GM21825 (cell line): ENCODE data around the gene ERCC6L2.

ENCODE experiments used
- ATAC-seq: cut with Tn5 transposase; IDR thresholded peaks from one replicate; pipeline ENCODE4 v1.9.1; 2021; ENCODE audit warnings: mild to moderate bottlenecking, moderate library complexity; ENCODE audit not compliant: unreplicated experiment

ERCC6L2 gene

GRCh38 chr9:95977371-95977770, 101.9 kb downstream of the ERCC6L2 start:
- ATAC-seq = no peak

DNA sequence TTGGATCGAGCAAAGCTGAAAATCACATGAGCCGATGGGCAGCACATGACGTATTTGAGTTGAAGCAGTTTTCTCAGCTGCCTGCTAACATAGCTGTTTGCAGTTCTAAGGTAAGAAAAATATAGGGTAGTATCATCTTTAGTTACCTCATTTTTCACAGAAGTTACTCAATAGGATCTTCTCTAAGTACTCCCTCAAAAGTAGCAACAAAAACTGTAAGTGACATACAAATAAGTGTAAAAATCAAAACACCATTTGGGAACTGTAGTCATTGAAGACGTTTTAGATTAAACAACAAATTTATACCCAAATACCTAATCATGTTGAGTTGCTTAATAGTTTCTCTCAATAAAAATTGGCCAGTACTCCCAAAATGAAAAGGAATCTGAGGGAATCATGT, 102.6 kb downstream of the ERCC6L2 start:
- ATAC-seq = no peak

- no peak for ATAC-seq
Measured at GRCh38 chr9:95979446-95979845, 104.0 kb downstream of the ERCC6L2 start.

DNA sequence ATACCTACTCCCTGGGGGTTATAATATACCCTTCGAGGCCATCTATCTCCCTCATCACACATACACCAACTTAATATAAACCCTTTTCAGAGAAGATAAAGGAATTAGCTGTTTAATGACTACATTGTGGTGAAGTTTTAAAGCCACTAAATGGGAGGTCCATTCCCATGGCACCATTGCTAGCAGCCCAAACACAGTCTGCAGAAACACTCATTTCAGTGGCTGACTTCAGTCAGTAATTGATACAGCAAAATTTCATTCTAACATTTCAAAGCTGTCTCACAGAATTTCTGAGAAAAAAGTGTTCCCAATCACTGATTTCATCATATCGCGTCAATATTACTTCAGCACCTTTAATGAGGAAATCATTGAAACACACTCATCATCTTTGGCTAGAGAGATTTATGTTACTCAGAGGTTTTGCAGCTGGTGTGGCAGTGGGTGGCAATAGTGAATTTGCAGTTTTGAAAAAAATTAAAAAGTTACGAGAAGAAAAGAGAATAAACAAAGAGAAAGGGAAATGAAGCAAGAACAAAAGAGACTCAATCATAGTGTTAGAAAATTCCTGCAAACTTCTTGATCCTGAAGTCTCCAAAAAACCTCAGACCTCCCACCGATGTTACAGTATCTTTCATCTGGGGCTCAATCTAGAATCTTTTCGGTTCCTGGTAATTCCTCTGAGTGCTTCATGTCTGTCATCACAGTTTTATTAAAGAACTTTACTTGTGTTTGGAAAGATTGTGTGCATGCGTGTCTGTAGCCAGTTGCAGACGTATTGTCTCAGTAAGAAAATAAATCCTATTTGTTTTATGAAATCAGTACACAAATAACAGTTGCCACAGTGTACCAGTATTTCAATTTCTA, 105.0 kb downstream of the ERCC6L2 start:
- ATAC-seq = no peak

- no peak for ATAC-seq
Measured at GRCh38 chr9:95981761-95982390, 106.4 kb downstream of the ERCC6L2 start.

- no peak for ATAC-seq
Measured at GRCh38 chr9:95985440-95986055, 110.1 kb downstream of the ERCC6L2 start.

GRCh38 chr9:95989297-95989696, 113.8 kb downstream of the ERCC6L2 start:
- ATAC-seq = no peak

DNA sequence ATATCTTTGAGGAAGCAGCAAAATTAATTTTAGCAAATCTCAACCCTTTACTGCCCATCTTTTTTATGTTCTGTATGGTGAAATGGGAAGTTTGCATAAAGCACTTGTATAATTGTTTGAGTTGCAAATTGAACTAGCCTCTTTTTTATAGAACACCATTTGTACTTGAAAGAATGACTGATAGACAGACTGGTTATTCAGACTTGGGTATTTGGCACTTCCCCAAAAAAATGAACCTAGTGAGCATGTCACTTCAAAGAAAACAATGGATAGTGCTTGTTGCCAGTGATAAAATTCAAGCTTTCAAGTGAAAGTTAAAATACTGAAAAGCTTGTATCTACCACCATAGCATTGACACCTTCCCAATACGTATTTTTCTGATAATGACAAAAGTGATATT, 115.8 kb downstream of the ERCC6L2 start:
- no peak for ATAC-seq

DNA sequence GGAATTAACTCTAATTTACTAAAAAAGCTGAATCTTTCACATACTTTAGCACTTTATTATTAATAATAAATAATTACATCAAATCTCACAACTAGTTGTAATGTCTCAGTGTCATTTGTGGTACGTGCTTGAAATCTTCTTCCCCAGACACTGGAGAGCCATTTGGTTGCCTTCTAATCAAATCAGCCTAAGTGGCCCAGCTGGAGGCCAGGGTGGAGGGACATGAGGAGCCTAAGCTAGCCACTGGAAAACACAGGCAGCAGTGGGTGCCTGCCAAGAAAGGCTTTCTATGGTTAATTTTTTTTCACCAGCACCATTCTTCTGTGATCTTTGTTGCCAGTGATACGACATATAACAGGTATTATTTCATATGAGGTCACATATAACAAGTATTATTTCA, 117.0 kb downstream of the ERCC6L2 start:
- no peak for ATAC-seq

DNA sequence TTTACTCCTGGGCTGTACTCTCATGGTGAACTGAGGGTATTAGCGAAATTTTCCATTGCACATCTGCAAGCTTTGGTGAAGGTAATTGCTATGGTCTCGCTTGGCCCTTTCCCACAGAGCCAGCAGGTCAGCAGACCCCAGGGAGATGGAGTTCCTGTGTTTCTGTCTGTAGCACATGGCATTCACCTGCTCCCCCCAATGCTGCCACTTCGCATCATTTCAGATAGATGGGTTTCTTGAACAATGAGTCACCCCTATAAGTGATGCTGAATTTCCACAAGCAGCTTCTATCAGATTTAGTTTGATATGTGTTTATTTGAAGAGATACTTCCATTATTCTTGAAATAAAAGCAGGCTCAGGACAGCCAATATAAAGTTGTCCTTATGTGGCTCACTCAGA, 117.8 kb downstream of the ERCC6L2 start:
- ATAC-seq = no peak

GRCh38 chr9:95999390-95999789, 123.9 kb downstream of the ERCC6L2 start:
- ATAC-seq = no peak

DNA sequence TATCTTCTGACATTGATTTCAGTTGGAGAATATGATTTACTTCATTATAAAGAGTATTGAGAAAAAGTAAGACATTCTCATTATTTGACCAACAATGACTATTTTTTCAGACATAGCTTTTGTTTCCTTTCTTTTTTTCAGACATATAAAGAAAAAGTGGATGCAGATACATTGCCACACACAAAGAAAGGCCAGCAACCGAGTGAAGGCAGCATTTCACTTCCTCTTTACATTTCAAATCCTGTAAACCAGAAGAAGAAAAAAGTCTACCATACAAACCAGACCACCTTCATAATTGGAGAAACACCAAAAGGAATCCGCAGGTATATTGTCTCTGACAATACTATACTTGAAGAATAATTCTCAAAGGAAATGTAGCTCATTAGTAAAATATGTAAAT, 128.9 kb downstream of the ERCC6L2 start:
- no peak for ATAC-seq

GRCh38 chr9:96006296-96006879, 130.9 kb downstream of the ERCC6L2 start:
- ATAC-seq = no peak

DNA sequence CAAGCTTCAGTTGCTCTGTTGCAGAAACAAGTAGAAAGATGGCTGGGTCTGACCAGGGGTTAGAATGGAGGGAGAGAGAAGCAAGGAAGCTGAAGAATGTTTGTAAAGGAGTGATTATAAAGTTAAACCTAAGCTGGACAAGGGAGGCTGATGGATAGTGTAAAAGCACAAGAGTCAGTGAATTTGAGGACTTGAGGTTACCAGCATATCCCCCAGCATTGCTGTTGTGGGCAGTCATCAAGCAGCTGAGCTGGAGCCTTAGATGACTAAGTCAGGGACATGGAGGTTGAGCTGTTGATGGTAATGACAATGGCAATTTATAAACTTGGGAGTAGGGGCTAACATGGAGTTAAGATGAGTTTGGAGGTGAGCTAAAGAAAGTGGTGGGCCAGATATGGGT, 131.5 kb downstream of the ERCC6L2 start:
- no peak for ATAC-seq

GRCh38 chr9:96008502-96009222, 133.2 kb downstream of the ERCC6L2 start:
- ATAC-seq = no peak

DNA sequence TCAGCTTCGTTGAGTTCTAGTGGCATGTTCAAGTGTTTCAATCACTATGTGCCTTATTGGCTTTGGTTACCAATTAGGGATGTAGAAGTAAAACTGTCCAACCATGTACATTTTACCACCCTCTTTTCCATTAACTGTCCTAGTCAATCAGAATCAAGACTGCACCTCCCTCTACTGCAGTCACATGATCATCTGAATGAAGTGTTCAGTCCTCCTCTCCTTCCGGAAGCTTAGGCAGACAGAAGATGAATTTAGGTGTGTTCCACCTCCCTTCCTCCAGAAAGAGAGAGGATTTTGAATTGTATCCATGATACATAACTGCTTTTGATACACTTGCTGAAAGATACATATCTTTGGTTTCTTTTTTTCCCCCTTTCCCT, 133.7 kb downstream of the ERCC6L2 start:
- no peak for ATAC-seq

DNA sequence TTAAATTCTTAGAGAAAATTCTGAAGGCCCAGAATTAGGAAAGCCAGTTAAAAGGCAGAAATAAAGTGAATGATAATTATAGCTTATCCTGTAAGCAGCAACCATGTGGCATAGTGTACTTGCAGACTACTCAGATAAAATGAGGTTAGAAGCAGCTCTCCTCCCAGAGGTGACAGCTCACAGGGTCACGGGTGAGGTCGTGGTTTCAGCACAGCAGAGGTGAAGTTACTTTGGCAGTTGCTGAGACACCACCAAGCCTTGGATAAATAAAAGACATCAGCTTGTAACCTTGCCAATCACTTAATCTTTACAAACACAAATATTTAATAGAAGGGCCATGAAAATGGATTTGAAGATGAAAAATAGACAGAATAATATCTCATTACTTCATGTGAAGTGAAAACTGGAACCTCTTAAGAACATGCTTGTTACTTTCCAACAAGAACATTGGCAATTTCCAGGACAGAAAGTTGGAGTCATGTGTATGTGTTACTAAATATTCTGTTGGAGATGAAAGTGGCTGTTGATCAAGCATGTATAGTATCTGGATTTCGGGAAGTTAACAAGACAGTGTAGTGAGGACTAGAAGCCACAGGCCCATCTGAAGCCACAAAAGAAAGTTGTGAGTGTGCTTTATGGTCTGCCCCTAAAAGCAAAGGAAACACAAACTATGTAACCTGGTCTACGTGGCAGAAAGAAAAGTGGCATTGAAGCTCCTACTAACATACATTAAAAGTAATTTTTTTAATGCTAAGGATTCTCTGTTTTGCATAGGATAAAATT, 134.4 kb downstream of the ERCC6L2 start:
- no peak for ATAC-seq

GRCh38 chr9:96014078-96014477, 138.6 kb downstream of the ERCC6L2 start:
- ATAC-seq = no peak

GRCh38 chr9:96015876-96016686, 140.6 kb downstream of the ERCC6L2 start:
- no peak for ATAC-seq
